Measurements from ENCODE around the gene RPRM. TPM values are rescaled to one million over a fixed set of nuclear protein-coding genes. Genes with fewer than 3 reads are reported as not detected.

The RPRM gene
- not detected for total RNA-seq
- polyA plus RNA-seq = not detected

DNA sequence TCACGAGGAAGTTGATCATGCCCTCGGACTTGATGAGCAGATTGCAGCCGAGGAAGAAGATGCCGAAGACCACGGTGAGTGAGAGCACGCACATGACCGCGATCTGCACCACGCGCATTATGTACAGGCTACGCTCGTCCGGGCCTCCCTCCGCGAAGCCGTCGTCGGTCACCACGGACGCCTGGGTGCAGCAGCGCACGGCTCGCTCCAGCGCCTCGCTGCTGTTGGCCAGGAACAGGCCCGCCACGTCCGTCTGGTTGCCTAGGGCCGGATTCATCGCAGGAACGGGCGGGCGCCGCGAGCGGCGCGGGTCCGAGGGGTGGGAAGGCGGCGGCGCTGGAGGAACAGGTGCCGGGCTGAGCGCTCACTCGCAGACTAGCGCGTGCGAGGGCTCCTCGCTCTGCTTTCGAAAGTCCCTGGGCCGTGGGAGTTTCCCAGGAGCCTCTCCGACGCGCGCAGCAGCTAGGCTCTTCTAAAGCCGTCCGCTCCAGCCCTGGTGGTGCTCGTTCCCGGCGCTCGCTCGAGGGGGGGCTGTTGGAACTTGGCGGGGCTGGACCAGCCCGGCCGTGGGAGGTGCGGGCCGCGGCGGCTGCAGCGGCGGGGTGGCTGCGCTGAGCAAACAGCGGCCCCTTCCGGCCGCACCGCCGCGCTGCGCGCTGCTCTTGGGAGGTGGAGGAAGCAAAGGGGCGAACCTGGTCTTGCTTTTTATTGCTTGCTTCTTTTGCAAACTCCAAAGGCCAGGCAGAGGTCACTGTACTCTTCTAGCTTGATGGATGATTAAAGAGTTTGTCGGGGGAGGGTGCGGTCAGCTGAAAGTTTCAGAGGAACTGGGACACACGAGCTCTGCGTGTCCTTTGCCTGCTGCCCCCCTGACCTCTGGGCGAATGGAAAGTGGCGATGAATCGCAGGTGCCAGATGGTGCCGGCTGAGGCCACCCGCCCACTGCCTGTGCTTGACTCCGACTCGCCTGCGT lies at the start of gene RPRM:
TSS of gene RPRM (minus strand) at position 474 of the 973 bp plus-strand sequence. CDS start at position 277, 197 bp downstream.
- H3K27me3 ChIP-seq (ENCODE audit: control insufficient read depth in 4 of 4, insufficient read depth in 4 of 4, low read length in 3 of 4) = peaks cover 0 to 17% (median 6%) of the 10 kb centered on the region in 4 donors
- no peaks in the 10 kb centered on the region for H3K36me3 ChIP-seq (ENCODE audit: control insufficient read depth in 4 of 4, insufficient read depth in 3 of 4, low read depth in 1 of 4, low read length in 3 of 4)
- no peak within 1 kb of the TSS for H3K9ac ChIP-seq (ENCODE audit: low read depth in 1 of 2, low read length in 2 of 2)
- TF ChIP-seq, protein P1, sequence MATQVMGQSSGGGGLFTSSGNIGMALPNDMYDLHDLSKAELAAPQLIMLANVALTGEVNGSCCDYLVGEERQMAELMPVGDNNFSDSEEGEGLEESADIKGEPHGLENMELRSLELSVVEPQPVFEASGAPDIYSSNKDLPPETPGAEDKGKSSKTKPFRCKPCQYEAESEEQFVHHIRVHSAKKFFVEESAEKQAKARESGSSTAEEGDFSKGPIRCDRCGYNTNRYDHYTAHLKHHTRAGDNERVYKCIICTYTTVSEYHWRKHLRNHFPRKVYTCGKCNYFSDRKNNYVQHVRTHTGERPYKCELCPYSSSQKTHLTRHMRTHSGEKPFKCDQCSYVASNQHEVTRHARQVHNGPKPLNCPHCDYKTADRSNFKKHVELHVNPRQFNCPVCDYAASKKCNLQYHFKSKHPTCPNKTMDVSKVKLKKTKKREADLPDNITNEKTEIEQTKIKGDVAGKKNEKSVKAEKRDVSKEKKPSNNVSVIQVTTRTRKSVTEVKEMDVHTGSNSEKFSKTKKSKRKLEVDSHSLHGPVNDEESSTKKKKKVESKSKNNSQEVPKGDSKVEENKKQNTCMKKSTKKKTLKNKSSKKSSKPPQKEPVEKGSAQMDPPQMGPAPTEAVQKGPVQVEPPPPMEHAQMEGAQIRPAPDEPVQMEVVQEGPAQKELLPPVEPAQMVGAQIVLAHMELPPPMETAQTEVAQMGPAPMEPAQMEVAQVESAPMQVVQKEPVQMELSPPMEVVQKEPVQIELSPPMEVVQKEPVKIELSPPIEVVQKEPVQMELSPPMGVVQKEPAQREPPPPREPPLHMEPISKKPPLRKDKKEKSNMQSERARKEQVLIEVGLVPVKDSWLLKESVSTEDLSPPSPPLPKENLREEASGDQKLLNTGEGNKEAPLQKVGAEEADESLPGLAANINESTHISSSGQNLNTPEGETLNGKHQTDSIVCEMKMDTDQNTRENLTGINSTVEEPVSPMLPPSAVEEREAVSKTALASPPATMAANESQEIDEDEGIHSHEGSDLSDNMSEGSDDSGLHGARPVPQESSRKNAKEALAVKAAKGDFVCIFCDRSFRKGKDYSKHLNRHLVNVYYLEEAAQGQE (IDR thresholded peaks at IDR 0.05) = no peak
- TF ChIP-seq, protein P2, sequence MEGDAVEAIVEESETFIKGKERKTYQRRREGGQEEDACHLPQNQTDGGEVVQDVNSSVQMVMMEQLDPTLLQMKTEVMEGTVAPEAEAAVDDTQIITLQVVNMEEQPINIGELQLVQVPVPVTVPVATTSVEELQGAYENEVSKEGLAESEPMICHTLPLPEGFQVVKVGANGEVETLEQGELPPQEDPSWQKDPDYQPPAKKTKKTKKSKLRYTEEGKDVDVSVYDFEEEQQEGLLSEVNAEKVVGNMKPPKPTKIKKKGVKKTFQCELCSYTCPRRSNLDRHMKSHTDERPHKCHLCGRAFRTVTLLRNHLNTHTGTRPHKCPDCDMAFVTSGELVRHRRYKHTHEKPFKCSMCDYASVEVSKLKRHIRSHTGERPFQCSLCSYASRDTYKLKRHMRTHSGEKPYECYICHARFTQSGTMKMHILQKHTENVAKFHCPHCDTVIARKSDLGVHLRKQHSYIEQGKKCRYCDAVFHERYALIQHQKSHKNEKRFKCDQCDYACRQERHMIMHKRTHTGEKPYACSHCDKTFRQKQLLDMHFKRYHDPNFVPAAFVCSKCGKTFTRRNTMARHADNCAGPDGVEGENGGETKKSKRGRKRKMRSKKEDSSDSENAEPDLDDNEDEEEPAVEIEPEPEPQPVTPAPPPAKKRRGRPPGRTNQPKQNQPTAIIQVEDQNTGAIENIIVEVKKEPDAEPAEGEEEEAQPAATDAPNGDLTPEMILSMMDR (IDR thresholded peaks at IDR 0.05; ENCODE audit: low read depth, low read length, missing input control) = peak; percentile 77
- TF ChIP-seq HNF4G (IDR thresholded peaks at IDR 0.05) = no peak
- TF ChIP-seq FOXA2 (IDR thresholded peaks at IDR 0.05) = no peak
- TF ChIP-seq, protein P3, sequence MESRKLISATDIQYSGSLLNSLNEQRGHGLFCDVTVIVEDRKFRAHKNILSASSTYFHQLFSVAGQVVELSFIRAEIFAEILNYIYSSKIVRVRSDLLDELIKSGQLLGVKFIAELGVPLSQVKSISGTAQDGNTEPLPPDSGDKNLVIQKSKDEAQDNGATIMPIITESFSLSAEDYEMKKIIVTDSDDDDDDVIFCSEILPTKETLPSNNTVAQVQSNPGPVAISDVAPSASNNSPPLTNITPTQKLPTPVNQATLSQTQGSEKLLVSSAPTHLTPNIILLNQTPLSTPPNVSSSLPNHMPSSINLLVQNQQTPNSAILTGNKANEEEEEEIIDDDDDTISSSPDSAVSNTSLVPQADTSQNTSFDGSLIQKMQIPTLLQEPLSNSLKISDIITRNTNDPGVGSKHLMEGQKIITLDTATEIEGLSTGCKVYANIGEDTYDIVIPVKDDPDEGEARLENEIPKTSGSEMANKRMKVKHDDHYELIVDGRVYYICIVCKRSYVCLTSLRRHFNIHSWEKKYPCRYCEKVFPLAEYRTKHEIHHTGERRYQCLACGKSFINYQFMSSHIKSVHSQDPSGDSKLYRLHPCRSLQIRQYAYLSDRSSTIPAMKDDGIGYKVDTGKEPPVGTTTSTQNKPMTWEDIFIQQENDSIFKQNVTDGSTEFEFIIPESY (IDR thresholded peaks at IDR 0.05) = no peak
- no peak for TF ChIP-seq SP1 (IDR thresholded peaks at IDR 0.05)
- peak; percentile 57 to 68 for TF ChIP-seq RAD21 (IDR thresholded peaks at IDR 0.05)
- H3K4me1 ChIP-seq (ENCODE audit: control insufficient read depth in 4 of 4, insufficient read depth in 4 of 4, low read length in 3 of 4) = peaks cover 2 to 22% (median 17%) of the 10 kb centered on the region in 4 donors
- H3K9me3 ChIP-seq (ENCODE audit: control insufficient read depth in 4 of 4, low read length in 3 of 4) = no peaks in the 10 kb centered on the region
- H3K4me3 ChIP-seq (ENCODE audit: low read depth in 1 of 3, low read length in 3 of 3) = peak within 1 kb of the TSS; percentile 29 to 61 (median 39)
- no peak within 1 kb of the TSS for H3K27ac ChIP-seq (ENCODE audit: low read depth in 1 of 2, low read length in 2 of 2)
- DNase-seq (ENCODE audit: low spot score) = peak; percentile 59
- WGBS = 3% methylated on average over 93 of the region's 93 CpGs

DNA sequence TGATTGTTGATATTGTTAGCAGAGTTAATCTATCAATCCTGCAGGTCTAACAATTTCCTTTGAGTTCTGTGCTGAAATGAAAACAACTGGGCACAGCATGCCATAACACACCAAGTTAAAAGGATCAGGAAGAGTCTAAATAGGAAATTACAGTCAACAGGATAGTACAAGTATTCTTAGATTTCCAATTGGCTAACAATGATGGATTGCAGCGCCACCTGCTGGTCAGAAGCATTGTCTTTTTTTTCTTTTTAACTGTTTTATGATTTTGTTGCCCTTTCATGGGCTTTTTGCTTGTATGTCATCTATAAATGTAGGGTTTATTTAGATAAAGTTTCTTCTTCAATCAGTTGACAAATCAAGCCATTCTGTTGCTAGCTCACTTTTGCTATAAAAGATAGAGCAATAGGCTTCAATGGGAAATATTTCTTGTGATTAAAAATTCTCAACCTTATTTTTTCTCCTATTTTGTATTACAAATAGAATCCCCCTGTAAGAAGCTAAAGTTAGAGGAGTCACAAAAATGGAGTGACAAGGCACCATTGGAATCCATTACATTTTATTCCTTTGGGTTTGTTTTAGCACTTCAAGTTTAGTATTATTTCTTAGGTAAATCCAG lies 40.8 kb upstream of the RPRM start:
- no peak overlapping the region for H3K27ac ChIP-seq (ENCODE audit: low read depth in 1 of 2, low read length in 2 of 2)
- 0% methylated on average over 1 of the region's 1 CpG for WGBS
- no peak overlapping the region for H3K4me3 ChIP-seq (ENCODE audit: low read depth in 1 of 3, low read length in 3 of 3)
- H3K36me3 ChIP-seq (ENCODE audit: control insufficient read depth in 4 of 4, insufficient read depth in 3 of 4, low read depth in 1 of 4, low read length in 3 of 4) = no peaks in the 10 kb centered on the region
- no peaks in the 10 kb centered on the region for H3K9me3 ChIP-seq (ENCODE audit: control insufficient read depth in 4 of 4, low read length in 3 of 4)
- DNase-seq (ENCODE audit: low spot score) = peak; percentile 63
- no peaks in the 10 kb centered on the region for H3K27me3 ChIP-seq (ENCODE audit: control insufficient read depth in 4 of 4, insufficient read depth in 4 of 4, low read length in 3 of 4)
- H3K9ac ChIP-seq (ENCODE audit: low read depth in 1 of 2, low read length in 2 of 2) = no peak overlapping the region
- no peak for TF ChIP-seq SP1 (IDR thresholded peaks at IDR 0.05)
- TF ChIP-seq HNF4G (IDR thresholded peaks at IDR 0.05) = no peak
- TF ChIP-seq, protein P2 (IDR thresholded peaks at IDR 0.05; ENCODE audit: low read depth, low read length, missing input control) = peak; percentile 65
- no peak for TF ChIP-seq EGR1 (IDR thresholded peaks at IDR 0.05; ENCODE audit: low read depth in 2 of 2)
- TF ChIP-seq, protein P4, sequence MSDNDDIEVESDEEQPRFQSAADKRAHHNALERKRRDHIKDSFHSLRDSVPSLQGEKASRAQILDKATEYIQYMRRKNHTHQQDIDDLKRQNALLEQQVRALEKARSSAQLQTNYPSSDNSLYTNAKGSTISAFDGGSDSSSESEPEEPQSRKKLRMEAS (IDR thresholded peaks at IDR 0.05) = no peak
- TF ChIP-seq, protein P5, sequence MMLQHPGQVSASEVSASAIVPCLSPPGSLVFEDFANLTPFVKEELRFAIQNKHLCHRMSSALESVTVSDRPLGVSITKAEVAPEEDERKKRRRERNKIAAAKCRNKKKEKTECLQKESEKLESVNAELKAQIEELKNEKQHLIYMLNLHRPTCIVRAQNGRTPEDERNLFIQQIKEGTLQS (IDR thresholded peaks at IDR 0.05) = no peak
- no peak for TF ChIP-seq NR2F2 (IDR thresholded peaks at IDR 0.05)
- TF ChIP-seq RAD21 (IDR thresholded peaks at IDR 0.05) = peak; percentile 79 to 84
- no peak for TF ChIP-seq JUND (IDR thresholded peaks at IDR 0.05)
- TF ChIP-seq YY1 (IDR thresholded peaks at IDR 0.05) = no peak
- no peak for TF ChIP-seq TAF1 (conservative IDR thresholded peaks at IDR 0.05)
- no peaks in the 10 kb centered on the region for H3K4me1 ChIP-seq (ENCODE audit: control insufficient read depth in 4 of 4, insufficient read depth in 4 of 4, low read length in 3 of 4)

Measured in liver (tissue), 9 donors.